HG03354 (cell line): ENCODE measurements around the gene ACKR3.

Experiments used
- ATAC-seq: cut with Tn5 transposase; IDR thresholded peaks from one replicate; pipeline ENCODE4 v1.9.1; 2021; ENCODE audit warnings: mild to moderate bottlenecking; ENCODE audit not compliant: unreplicated experiment, poor library complexity, severe bottlenecking

Gene ACKR3

GRCh38 chr2:236603361-236604015 lies 33.9 kb downstream of the ACKR3 start:
- ATAC-seq = no peak

DNA sequence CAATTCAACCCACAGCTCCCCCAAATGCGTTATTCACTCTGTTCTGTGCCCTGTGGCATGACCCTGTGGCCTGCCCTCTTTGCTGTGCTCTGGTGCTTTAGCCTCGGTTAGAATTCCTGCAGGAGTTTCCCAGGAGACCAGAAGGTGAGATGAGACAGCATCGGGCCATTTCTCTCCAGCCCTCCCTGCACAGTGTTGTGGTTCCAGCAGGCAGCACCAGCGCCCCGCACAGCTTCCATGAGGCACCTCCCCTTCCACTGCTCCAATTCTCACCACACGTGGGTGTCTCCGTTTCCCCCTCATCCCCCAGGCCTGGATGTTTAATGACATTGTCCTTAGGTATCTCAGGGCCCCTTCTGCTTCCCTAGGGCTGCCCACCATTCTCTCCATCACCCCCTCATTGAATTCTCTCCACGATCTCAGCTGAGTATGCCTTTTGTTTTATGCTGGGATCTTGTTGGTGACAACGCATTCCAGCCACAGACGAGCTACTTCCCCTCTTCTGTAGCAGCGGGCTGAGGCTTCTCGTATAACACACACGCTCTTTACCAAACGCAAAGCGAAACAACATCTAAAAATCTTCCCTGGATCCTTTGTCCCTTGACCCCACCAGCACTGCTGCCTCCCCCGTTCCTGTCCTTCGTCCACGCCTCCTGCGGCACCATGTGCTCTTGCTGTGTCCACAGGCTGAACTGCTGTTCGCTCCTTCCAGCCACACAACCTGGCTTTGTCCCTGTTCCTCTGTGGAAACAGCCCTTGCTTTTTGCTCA lies 35.1 kb downstream of the ACKR3 start:
- no peak for ATAC-seq

GRCh38 chr2:236605345-236605734 lies 35.7 kb downstream of the ACKR3 start:
- ATAC-seq = no peak

GRCh38 chr2:236606023-236606422 lies 36.4 kb downstream of the ACKR3 start:
- ATAC-seq = no peak

DNA sequence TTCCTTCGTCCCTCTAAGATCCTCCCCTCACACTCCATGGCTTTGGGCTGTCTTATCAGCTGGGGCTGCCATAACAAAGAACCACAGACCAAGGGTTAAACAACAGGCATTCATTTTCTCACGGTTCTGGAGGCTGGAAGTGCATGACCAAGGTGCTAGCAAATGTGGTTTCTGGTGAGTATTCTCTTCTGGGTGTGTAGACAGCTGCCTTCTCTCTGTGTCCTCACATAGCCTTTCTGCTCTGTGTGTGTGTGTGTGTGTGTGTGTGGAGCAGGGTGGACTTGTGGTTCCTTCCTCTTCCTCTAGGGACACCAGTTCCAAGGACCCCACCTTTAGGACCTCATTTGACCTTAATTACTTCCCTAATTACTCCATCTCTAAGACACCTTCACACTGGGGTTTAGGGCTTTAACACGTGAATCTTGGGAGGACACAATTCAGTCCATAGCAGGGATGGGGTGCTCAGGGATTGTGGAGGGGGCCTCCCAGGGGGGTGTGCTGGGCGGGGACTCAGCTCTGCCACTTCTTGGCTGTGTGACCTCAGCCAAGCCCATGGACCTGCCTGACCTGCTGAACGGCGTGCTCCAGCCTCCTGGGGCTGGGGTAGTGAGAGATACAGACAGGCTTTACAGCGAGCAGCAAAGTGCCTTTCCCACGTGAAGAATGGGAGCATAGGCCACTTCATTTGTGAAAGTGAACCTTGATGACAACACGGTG lies 38.0 kb downstream of the ACKR3 start:
- ATAC-seq = no peak

GRCh38 chr2:236608188-236608525 lies 38.5 kb downstream of the ACKR3 start:
- no peak for ATAC-seq

GRCh38 chr2:236608710-236609109 lies 39.1 kb downstream of the ACKR3 start:
- no peak for ATAC-seq

GRCh38 chr2:236610991-236611821 lies 41.6 kb downstream of the ACKR3 start:
- no peak for ATAC-seq

GRCh38 chr2:236612737-236613136 lies 43.1 kb downstream of the ACKR3 start:
- ATAC-seq = no peak

DNA sequence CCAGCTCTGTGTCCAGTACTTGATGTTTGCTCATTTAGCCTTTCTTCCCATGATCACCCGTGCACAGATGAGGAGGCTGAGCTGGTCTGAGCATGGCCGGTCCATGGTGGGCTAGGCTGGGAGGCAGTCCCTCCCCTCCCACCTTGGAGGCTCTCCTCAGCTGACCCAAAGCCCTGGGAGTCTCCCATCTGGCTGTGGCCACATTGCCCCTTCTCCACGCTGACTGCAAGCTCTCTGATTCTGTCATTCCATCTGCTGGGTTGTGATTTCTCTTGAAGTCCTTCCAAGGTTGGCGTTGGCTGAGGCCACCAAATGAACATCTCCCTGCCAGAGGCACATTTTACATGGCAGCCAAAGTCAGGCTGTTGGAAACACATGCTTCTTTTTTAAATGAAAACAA lies 44.0 kb downstream of the ACKR3 start:
- no peak for ATAC-seq

DNA sequence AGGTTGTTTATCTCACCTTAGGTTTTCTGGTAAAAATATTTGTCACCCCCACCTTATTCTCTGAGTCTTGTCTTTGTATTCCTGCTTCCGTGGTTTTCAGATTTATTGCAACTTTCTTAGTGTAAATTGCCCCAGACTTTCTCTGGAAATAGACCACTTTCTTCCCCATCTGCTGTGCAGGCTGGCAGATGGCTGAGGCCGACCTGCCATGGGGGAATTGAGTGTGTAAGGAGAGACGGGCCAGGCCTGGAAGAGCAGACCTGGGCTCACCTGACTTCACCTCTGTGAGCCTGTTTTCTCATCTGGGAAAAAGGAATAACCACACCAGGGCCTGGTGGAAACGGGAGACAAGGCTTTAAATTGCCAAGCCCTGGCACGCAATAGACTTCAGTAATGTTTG lies 44.9 kb downstream of the ACKR3 start:
- no peak for ATAC-seq

GRCh38 chr2:236616031-236616430 lies 46.4 kb downstream of the ACKR3 start:
- ATAC-seq = no peak

- ATAC-seq = no peak
These were observed 47.0 kb downstream of the ACKR3 start for GRCh38 chr2:236616624-236617023.

- ATAC-seq = no peak
These were observed 47.7 kb downstream of the ACKR3 start for GRCh38 chr2:236617221-236617737.

GRCh38 chr2:236617796-236618195 lies 48.2 kb downstream of the ACKR3 start:
- ATAC-seq = no peak

DNA sequence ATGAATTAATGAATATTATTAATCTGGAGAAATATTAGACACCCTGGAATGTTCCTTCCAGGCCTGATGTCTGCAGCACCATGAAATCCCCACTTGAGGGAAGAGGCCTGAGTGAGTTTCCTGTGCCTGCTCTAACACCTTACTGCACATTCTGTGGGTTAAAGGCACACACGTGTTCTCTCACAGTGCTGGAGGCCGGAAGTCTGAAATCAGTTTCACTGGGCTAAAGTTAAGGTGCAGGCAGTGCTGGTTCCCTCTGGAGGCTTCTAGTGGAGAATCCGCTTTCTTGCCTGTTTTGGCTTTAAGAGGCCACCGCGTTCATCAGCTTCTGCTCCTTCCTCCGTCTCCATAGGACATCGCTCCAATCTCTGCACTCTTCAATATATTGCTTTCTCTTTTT lies 48.7 kb downstream of the ACKR3 start:
- no peak for ATAC-seq

DNA sequence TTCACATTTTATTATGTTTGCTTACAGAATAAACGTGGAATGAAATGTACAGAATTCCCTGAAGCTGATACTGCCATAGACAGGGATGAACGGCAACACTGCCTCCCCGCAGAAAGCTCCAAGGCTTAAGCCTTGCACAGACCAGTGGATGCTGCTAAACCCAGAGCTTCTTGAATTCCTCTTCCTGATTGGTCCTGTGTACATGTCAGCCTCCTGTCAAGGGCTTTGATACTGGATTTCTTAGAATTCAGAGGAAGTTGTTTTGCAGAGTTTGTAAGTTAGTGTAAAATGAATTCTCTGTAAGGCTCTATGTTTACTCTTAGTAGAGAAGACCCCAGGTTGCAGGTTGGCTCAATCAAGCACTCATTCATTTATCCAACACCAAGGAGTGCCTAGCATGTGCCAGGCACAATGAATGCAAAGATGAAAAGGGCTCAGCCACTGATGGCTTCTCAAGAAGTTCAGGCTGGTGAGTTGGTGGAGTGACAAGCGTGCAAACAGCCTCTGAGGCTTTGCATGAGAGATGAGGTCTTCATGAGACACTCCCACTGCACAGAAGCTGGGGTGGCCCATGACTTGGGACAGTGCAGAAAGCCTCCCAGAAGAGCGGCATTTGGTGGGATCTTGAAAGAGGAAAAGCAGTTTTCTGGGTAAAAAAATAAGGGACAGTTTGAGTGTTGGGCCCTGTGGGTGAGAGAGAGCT lies 50.4 kb downstream of the ACKR3 start:
- ATAC-seq = no peak

DNA sequence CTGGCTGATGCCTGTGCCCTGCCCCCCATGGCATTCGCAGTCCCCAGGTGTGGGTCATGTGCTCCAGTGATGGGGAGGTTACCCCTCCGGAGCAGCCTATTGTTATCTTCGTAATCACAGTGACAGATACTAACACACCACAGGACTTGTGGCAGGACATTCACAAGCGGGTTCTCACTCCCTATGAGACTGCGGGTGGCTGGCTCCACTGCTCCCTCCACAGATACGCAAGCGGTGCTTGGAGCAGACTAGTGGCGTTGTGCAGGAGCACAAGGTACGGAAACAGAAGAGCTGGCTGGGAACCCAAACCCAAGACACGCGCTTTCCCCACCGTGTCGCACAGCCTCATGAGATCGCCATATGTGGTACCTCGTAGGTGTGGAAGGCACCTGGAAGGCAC lies 52.2 kb downstream of the ACKR3 start:
- ATAC-seq = no peak

DNA sequence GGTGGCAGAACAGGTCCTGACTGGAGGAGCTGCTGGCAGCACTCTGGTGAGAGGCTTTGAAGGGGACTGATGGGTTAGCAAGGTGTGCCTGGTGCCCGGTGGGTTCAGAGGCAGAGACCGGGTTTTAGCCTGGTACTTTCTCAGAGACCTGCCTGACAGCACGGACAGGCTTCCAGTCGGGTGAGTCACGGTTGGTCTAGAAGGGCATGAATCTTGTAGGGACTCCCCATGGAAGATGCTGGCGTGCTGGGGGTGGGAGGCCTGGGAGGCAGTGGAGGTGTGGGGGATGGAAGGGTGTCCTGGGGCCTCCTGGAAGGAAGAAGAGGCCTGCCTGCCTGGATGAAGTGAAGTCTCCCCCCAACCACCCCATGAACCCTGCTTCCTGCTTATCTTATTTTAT lies 52.6 kb downstream of the ACKR3 start:
- ATAC-seq = no peak
